Testis (tissue), 3 donors: Measurements from ENCODE around the gene NAP1L1. TPM values are rescaled to one million over a fixed set of nuclear protein-coding genes. Genes with fewer than 3 reads are reported as not detected.
A peak's percentile ranks its signal among the peaks of the same experiment; 100 is the strongest.

Experiments
- DNase-seq: peaks from one replicate; pipeline ENCODE4 v3.0.0-alpha.2; 2019
- H3K27ac ChIP-seq, 2 donors: fragments of 200-600 bp; sonication (generic); one replicate each; pipeline ENCODE4 v1.5.1; 2019
- H3K27me3 ChIP-seq: fragments of 200-600 bp; sonication (generic); one replicate; pipeline ENCODE4 v1.5.1; 2019
- H3K36me3 ChIP-seq: fragments of 200-600 bp; sonication (generic); one replicate; pipeline ENCODE4 v1.5.1; 2017; ENCODE audit warnings: low read depth; ENCODE audit errors: missing control alignments
- H3K4me1 ChIP-seq: fragments of 200-600 bp; sonication (generic); one replicate; pipeline ENCODE4 v1.5.1; 2019
- H3K4me3 ChIP-seq, 2 donors: fragments of 200-600 bp; sonication (generic); one replicate each; pipeline ENCODE4 v1.5.1; 2017 to 2019
- H3K9me3 ChIP-seq: fragments of 200-600 bp; sonication (generic); one replicate; pipeline ENCODE4 v1.5.1; 2017
- CTCF ChIP-seq, 3 experiments: fragments of 450-650 bp in 2 of 3; fragments of 200-600 bp in 1 of 3; sonication (generic) in 1 of 3; IDR thresholded peaks; one replicate each; pipeline ENCODE4 v1.5.1; 2016 to 2019; ENCODE audit warnings: antibody characterized with exemption in 3 of 3, mild to moderate bottlenecking in 2 of 3, moderate library complexity in 1 of 3
- POLR2A ChIP-seq: fragments of 450-650 bp; IDR thresholded peaks from one replicate; pipeline ENCODE4 v1.6.1; 2017; ENCODE audit warnings: antibody characterized with exemption, mild to moderate bottlenecking, moderate library complexity
- WGBS, 2 donors: methylation state at CpG; one replicate each; pipeline ENCODE4 v1.1.5; 2018; 5-methylcytosine and 5-hydroxymethylcytosine counted together
- intact Hi-C: fragments of 100-400 bp; cut with DNase I; formaldehyde crosslinking; loops from one replicate; pipeline ENCODE4 v1.15.1; 2023; ENCODE audit warnings: low total_unique reads
- polyA plus RNA-seq: library from polyadenylated mRNA; stranded (reverse); fragments of 350-450 nt; fragmentation: Illumina TruSeq; extraction: RNeasy Lipid Tissue Mini Kit (QIAGEN cat#74804); gene quantifications from one replicate; pipeline ENCODE4 v1.2.3, GENCODE V29; 2014; ENCODE audit warnings: low read depth, low replicate concordance; ENCODE audit not compliant: insufficient read depth
- total RNA-seq, 2 donors: library from RNA; depleted of rRNA; stranded (reverse); fragments of >200 nt; gene quantifications; one replicate each; pipeline ENCODE4 v1.2.3, GENCODE V29; 2016

Gene NAP1L1
- total and polyA plus RNA-seq, 3 donors from 2014 or later: 246 to 366 (median 313) TPM

GRCh38 chr12:76081909-76082308 is 2.6 kb downstream of the NAP1L1 start:
- Histone ChIP-seq H3K4me1 (peaks cover 10% of the 10 kb centered on the region), H3K9me3 (no peaks in the 10 kb centered on the region), H3K36me3 (no peaks in the 10 kb centered on the region), H3K27ac (peak overlapping the region in 1 of 2 donors; percentile 98), H3K27me3 (no peaks in the 10 kb centered on the region), H3K4me3 (no peak overlapping the region)
- intact Hi-C loops: no loop called here
- TF ChIP-seq CTCF (IDR thresholded peaks at IDR 0.05): no peak
- TF ChIP-seq POLR2A: no peak
- DNase-seq: no peak

DNA sequence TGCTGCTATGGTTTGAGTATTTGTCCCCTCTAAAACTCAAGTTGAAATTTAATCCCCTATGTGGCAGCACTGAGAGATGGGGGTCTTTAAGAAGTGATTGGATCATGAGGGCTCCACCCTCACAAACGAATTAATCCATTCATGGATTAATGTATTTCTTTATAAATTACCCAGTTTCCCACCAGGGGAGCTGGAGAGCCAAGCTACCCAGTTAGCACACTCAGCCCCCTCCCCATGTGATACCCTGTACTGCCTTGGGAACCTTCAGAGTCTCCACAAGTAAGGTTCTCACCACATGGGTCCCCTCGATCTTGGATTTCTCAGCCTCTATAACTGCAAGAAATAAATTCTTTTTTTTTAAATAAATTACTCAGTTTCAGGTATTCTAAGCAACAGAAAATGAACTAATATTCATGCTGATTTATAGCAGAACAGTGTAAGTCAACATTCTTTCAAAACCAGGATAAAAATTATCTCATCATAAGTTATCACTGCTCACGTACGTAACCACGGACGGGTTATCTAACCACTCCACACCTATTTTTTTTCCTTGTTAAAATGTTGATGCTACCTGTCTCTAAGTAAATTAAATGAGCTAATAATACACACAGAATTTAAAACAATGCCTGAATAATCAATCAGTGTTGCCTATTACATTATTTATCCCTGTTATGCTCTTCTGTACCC is 3.6 kb downstream of the NAP1L1 start:
- 63 to 66% methylated on average over 6 of the region's 6 CpGs for WGBS, 2 donors
- intact Hi-C loops: no loop called here
- H3K9me3 ChIP-seq: no peaks in the 10 kb centered on the region
- no peak overlapping the region for H3K4me3 ChIP-seq
- no peaks in the 10 kb centered on the region for H3K36me3 ChIP-seq
- peaks cover 15% of the 10 kb centered on the region for H3K4me1 ChIP-seq
- H3K27me3 ChIP-seq: no peaks in the 10 kb centered on the region
- TF ChIP-seq CTCF (IDR thresholded peaks at IDR 0.05): peak in 1 of 3 experiments; percentile 3
- TF ChIP-seq POLR2A: no peak
- DNase-seq: no peak
- no peak overlapping the region for H3K27ac ChIP-seq

DNA sequence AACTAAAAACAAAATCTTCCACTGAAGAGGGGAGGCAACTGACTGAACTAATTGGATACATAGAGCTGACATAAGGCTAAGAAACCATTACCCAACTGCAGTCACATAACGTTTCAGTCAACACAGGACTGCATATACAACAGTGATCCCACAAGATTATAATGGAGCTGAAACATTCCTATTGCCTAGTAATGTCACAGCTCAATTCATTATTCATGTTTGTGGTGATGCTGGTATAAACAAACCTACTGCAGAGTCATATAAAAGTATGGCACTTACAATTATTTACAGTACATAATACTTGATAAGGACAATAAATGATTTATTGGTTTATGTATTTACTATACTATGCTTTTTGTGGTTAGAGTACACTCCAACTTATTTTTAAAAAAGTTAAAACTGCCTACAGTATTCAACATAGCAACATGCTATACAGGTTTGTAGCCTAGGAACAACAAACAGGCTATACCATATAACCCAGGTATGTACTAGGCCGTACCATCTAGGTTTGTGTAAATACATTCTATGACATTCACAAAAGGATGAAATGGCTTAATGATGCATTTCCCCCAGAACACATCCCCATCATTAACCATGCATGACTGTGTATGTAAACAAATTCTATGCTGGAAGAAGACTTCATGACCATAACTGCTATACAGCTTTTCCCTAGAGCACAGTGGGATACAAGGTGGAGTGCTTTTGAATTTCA is 4.3 kb downstream of the NAP1L1 start:
- intact Hi-C loops: no loop called here
- WGBS, 2 donors: 58 to 75% methylated on average over 2 of the region's 2 CpGs
- TF ChIP-seq CTCF (IDR thresholded peaks at IDR 0.05) (no peak), POLR2A (no peak)

DNA sequence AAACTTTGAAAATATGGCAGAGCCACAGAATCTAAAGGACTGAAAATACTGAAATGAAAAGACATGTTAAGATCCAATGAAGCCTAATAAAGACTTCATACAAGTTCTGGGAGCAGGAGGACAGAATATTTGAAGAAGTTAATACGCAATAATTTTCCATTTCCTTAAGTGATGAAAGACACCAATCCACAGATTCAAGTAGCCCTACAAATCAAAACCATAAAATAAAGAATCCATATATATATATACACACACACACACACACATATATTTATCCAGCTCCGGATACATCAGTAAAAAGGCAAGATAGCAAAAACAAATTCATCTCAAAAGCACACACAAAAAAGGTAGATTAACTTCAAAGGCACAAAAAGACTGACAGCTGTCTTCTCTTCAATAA is 5.7 kb downstream of the NAP1L1 start:
- Histone ChIP-seq H3K27me3 (no peaks in the 10 kb centered on the region), H3K9me3 (no peaks in the 10 kb centered on the region), H3K4me1 (peaks cover 18% of the 10 kb centered on the region), H3K27ac (no peak overlapping the region), H3K36me3 (no peaks in the 10 kb centered on the region), H3K4me3 (no peak overlapping the region)
- no peak for TF ChIP-seq CTCF (IDR thresholded peaks at IDR 0.05)
- no peak for TF ChIP-seq POLR2A
- WGBS, 2 donors: 84 to 90% methylated on average over 2 of the region's 2 CpGs
- DNase-seq: no peak
- intact Hi-C loops: no loop called here

More for the DNA sequence above, 4.3 kb downstream of the NAP1L1 start:
- Histone ChIP-seq H3K4me3 (no peak overlapping the region), H3K4me1 (peaks cover 15% of the 10 kb centered on the region), H3K9me3 (no peaks in the 10 kb centered on the region), H3K36me3 (no peaks in the 10 kb centered on the region), H3K27ac (no peak overlapping the region), H3K27me3 (no peaks in the 10 kb centered on the region)
- DNase-seq: no peak
